IPS-NIHi11 (cell line): ENCODE results near the gene HCN2.

Experiments used
- DNase-seq: peaks from one replicate; pipeline ENCODE4 v3.0.0; 2012; ENCODE audit warnings: mixed read lengths, low spot score

The HCN2 gene

DNA sequence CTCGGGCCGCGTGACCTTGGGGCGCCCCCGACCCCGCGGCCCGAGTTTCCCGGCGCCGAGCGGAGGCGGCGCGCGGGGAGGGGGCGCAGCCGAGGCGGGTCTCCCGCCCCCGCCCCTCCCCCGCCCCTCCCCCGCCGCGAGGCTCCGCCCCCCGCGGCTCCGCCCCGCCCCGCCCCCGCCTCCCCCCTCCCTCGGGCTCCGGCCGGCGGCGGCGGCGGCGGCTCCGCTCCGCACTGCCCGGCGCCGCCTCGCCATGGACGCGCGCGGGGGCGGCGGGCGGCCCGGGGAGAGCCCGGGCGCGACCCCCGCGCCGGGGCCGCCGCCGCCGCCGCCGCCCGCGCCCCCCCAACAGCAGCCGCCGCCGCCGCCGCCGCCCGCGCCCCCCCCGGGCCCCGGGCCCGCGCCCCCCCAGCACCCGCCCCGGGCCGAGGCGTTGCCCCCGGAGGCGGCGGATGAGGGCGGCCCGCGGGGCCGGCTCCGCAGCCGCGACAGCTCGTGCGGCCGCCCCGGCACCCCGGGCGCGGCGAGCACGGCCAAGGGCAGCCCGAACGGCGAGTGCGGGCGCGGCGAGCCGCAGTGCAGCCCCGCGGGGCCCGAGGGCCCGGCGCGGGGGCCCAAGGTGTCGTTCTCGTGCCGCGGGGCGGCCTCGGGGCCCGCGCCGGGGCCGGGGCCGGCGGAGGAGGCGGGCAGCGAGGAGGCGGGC lies at the start of gene HCN2:
Gene HCN2 (plus strand): TSS at position 189 of the 703 bp plus-strand sequence. CDS start 65 bp downstream, at position 254.
- DNase-seq, result peak; percentile 69

- DNase-seq, result no peak
Measured at GRCh38 chr19:540867-541637, 48.6 kb upstream of the HCN2 start.

GRCh38 chr19:541699-542098 lies 48.0 kb upstream of the HCN2 start:
- DNase-seq, result no peak

DNA sequence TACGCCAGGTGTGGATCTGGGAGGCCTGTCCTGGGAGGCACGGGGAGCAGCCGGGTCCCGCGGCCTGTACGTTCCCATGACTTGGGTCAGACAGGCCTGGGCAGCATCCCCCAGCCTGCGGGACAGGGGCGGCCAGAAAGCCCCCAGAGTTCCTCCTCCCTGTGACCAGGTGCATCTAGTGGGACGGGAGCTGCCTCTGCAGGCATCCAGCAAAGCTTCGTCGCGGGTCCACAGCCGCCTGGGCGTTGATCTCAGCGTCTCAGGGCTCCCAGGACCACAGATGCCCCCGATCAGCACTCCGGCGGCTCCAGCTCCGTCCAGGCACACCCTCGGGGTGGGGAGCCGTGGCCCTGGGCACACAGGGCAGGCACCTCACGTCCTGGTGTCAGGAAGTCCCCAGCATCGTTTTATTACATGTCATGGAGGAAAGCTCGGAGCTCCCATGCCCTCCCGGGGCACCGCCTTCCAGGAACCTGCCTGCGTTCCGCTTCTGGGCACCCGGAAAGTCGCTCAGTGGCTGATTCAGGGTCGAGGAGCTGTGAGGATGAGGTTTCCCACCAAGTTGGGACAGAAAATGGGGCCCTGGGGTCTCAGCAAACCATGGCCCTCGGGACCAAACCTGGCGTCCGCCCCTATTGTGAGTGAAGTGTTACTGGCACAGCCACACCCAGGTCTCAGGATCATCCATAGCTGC lies 47.4 kb upstream of the HCN2 start:
- DNase-seq, result no peak

GRCh38 chr19:543910-544608 lies 45.6 kb upstream of the HCN2 start, which contains the start of gene GZMM:
GZMM (plus strand) TSS chr19:544053; CDS start chr19:544072, 19 bp downstream.
- DNase-seq, result no peak

DNA sequence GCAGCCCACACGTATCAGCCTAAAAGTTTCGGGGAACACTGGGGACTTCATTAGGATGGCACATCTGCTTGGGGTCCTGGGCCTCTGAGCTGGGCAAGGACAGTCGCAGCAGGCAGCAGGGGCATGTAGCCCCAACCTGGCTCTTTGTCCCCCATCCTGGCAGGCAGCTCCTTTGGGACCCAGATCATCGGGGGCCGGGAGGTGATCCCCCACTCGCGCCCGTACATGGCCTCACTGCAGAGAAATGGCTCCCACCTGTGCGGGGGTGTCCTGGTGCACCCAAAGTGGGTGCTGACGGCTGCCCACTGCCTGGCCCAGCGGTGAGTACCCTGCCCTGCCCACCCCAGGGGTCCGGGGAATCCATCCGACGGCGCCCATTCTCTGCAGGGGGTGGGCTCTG lies 42.6 kb upstream of the HCN2 start:
- no peak for DNase-seq

DNA sequence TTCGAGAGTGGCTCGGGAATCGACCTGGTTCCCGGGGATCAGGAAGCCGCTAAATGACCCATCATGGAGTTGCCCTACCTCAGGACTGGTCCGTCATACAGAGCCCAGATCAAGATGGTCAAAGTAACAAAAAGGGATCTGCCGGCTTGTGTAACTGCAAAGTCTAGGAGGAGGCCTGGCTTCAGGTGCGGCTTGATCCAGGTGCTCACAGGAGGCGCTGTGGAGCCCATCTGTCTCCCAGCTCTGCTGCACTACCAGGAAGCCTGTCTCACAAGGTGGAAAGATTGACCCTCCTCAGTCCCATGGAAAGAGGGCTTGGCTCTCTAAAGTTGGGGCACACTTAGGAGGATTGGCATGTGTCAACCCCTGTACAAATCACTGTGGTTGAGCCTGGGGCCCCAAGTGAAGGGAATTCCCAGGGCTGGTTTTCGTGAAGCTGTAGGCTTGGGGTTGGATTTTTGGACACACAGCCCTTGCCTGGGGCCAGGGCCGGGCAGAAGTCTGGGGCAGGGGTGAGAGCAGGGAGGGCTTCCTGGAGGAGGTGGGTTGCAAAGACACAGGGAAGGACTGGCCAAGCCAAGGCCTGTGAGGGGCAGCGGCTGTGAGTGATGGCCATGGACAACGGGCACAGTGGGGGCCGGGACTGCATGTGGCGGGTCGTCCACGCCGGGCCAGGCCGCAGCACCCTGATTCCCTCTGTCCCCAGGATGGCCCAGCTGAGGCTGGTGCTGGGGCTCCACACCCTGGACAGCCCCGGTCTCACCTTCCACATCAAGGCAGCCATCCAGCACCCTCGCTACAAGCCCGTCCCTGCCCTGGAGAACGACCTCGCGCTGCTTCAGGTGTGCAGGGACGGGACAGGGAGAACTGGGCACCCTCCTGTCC lies 41.6 kb upstream of the HCN2 start:
- DNase-seq, result no peak

- DNase-seq, result peak; percentile 73
Measured at GRCh38 chr19:548886-549830, 40.5 kb upstream of the HCN2 start.

DNA sequence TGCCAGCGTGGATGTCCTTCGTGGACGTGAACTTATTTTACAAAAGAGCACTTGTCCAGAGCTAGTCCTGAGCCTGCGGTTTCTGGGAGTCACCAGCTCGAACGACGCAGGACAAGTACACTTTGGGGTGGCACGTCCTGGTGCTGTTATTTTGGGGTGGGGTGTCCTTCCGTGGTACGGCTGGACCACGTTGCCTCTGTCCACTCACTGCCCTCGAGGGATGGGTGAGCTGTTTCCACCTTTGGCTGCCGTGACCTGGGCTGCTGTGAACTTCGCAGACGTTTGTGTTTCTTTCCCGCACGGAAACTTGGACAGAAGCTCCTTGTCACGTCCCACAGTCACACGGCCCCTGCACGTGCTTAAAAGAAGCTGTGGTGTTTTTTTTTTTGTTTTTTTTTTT lies 34.9 kb upstream of the HCN2 start:
- no peak for DNase-seq

DNA sequence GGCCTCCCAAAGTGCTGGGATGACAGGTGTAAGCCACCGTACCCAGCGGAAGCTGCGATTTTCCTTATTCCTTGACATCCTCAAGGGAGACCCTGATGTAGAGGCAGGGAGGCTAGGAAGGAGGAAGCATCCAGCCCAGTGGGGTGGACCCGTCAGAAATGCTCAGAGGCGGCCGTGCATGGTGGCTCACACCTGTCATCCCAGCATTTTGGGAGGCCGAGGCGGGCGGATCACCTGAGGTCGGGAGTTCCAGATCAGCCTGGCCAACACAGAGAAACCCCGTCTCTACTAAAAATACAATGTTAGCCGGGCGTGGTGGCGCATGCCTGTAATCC lies 34.2 kb upstream of the HCN2 start:
- DNase-seq, result no peak

GRCh38 chr19:556611-557382 lies 32.9 kb upstream of the HCN2 start:
- no peak for DNase-seq

DNA sequence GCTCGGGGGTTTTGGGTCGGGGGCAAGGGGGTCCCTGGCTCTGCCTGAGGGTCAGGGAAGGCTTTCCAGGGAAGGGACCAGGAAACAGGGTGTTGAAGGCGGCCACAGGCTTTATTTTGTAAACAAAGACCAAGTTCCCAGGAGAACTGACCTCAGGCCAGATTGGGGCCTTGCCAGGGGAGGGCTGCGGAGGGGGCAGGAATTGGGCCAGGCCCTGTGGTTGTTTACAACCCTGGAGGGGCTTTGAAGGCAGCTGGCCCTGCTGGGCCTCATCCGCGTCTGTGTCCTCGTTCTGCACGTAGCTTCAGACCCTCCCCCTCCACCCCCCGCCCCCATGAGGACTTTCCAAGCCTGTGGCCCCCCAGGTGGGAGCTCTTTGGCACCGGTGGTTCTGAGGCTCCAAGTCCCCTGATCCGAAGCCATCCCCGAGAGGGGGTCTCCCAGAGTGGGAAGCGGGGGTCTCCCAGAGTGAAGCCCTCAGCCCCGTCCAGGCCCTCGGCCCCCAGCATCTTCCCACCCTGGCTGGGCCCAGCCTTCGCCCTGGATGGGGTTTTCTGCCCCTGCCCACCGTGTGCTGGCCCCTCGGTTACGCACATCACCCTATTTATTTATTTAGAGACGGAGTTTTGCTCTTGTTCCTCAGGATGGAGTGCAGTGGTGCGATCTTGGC lies 30.8 kb upstream of the HCN2 start:
- DNase-seq, result no peak

DNA sequence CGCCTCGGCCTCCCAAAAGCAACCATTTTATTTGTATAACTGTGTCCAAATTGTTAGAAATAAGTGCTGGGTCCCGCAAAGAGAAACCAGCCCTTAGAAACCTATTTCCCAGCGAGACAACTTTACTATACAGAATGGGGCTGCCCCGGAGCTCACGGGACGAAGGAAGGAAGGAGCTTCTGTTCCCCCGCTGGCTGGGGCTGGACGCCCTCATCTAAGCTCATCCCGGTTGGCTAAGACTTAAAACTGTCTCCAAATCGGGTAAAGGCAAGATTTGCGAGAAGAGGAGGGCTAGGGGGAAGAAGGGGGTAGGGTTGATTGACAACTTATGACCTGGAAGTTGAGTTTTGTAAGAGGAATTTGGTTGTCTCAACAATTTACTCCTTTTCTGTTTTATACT lies 29.6 kb upstream of the HCN2 start:
- DNase-seq, result no peak

DNA sequence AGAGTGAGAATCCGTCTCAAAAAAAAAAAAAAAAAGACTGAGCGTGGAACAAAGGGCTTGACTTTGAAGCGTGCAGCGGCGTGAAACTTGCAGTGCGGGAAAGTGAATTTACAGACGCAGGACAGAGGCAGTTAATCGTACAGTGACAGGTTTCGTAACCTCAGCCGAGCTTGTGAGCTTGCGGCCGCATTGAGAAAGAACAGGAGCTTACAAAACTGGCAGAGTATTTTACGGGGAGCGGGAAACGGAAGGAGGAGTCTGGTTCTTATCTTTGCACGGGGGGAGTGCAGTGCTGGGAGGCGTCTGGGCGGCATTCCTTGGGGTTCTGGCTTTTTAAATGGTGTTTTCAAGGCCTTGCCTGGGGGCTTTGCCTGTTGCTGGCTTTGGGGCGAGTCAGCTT lies 23.3 kb upstream of the HCN2 start:
- no peak for DNase-seq

DNA sequence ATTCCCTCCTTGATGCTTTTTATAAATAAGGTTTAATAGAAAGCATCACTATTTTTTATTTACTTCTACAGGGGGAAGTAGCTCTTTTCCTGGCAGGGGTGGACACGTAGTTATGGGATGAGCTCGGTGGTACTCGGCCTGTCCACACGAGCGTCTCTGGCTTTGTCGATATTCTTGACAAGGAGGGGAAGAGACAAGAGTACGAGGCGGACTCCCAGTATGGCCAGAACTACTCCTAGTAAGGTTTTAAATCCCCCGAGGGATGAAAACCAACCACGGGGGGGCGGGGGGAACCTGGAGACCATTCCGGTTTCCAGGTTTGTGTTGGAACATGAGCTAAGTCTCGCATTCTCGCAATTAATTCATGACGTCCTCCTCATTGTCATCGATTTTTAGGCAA lies 22.8 kb upstream of the HCN2 start:
- no peak for DNase-seq

GRCh38 chr19:567296-567900 lies 22.3 kb upstream of the HCN2 start:
- DNase-seq, result no peak

GRCh38 chr19:570251-570686 lies 19.4 kb upstream of the HCN2 start:
- no peak for DNase-seq

DNA sequence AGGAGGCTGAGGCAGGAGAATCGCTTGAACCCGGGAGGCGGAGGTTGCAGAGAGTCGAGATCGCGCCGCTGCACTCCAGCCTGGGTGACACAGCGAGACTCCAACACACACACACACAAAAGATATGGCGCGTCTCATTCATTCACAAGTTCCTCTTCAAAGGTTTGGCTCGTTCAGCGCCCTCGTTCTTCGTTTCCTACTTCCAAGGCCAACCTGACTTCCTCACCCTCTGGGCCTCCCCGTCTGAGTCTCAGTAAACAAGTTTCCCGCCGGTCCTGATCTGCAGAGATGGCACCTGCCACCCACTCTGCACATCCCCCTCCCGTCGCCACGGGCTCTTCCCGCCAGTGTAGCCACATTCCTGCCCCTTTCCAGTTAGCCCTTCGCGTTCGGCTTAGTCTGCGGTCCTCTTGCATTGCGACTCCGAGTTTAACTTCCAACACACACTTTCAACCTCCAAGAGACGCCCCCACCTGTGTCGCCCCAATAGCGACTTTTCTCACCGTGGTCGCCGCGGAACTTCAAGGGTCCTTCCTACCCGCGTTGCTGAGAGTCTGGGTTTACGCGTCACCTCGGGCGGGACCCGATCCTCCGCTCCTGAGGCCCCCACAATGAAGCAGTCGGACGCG lies 18.6 kb upstream of the HCN2 start:
- peak; percentile 51 for DNase-seq
